ENCODE results near the gene PPP1CC. TPM values are rescaled to one million over a fixed set of nuclear protein-coding genes. Genes with fewer than 3 reads are reported as not detected.

PPP1CC gene
- total RNA-seq, 2 donors from 2014 or later, result 40.2 to 83.0 TPM

GRCh38 chr12:110689281-110690126 lies 53.2 kb downstream of the PPP1CC start:
- WGBS, 2 donors, result 11 to 22% methylated on average over 13 to 38 of the region's 38 CpGs
- Histone ChIP-seq H3K4me3 (peak overlapping the region; percentile 26 to 41), H3K4me1 (peaks cover 17% of the 10 kb centered on the region), H3K27me3 (peaks cover 0 to 6% of the 10 kb centered on the region in 2 donors), H3K27ac (peak overlapping the region in 3 of 4 donors; percentile 10 to 59 (median 43)), H3K9me3 (no peaks in the 10 kb centered on the region), H3K36me3 (replicated peaks in 1 of 2; ENCODE audit: insufficient read depth in 1 of 2, low read depth in 2 of 2) (no peaks in the 10 kb centered on the region)
- intact Hi-C loops (cut with DNase I), result no loop called here
- DNase-seq (peak; percentile 17 to 32 (median 29)), ATAC-seq (peak; percentile 53)
- TF ChIP-seq POLR2A (IDR thresholded peaks at IDR 0.05) (no peak), CTCF (IDR thresholded peaks at IDR 0.05) (no peak)

- peak within 1 kb of the TSS in 3 of 4 donors; percentile 10 to 59 (median 43) for H3K27ac ChIP-seq
- DNase-seq (peak; percentile 24 to 50 (median 38)), ATAC-seq (peak; percentile 66)
- H3K36me3 ChIP-seq (replicated peaks in 1 of 2; ENCODE audit: insufficient read depth in 1 of 2, low read depth in 2 of 2), result no peaks in the 10 kb centered on the region
- intact Hi-C loops (cut with DNase I), result no loop called here
- WGBS, 2 donors, result 0 to 7% methylated on average over 4 to 41 of the region's 64 CpGs
- TF ChIP-seq CTCF (IDR thresholded peaks at IDR 0.05), result no peak
- TF ChIP-seq POLR2A (IDR thresholded peaks at IDR 0.05), result no peak
- H3K9me3 ChIP-seq, result no peaks in the 10 kb centered on the region
- H3K27me3 ChIP-seq, result peaks cover 0 to 6% of the 10 kb centered on the region in 2 donors
- peak within 1 kb of the TSS; percentile 26 to 41 for H3K4me3 ChIP-seq
- H3K4me1 ChIP-seq, result peaks cover 13% of the 10 kb centered on the region
These were observed 54.0 kb downstream of the PPP1CC start, which contains the start of gene HVCN1 for GRCh38 chr12:110688446-110689280. Gene HVCN1 (minus strand): TSS chr12:110689115. CDS start chr12:110683245, 5,870 bp downstream.

- intact Hi-C loops (cut with DNase I), result no loop called here
- WGBS, 2 donors, result 82 to 87% methylated on average over 14 to 15 of the region's 15 CpGs
- DNase-seq (no peak), ATAC-seq (no peak)
- TF ChIP-seq CTCF (IDR thresholded peaks at IDR 0.05) (no peak), POLR2A (IDR thresholded peaks at IDR 0.05) (no peak)
- peaks cover 0 to 6% of the 10 kb centered on the region in 2 donors for H3K27me3 ChIP-seq
- peaks cover 13% of the 10 kb centered on the region for H3K4me1 ChIP-seq
- no peak overlapping the region for H3K27ac ChIP-seq
- no peaks in the 10 kb centered on the region for H3K9me3 ChIP-seq
- H3K4me3 ChIP-seq, result no peak overlapping the region
- H3K36me3 ChIP-seq (replicated peaks in 1 of 2; ENCODE audit: insufficient read depth in 1 of 2, low read depth in 2 of 2), result no peaks in the 10 kb centered on the region
These were observed 55.1 kb downstream of the PPP1CC start for GRCh38 chr12:110687396-110688169.

- Histone ChIP-seq H3K9me3 (no peaks in the 10 kb centered on the region), H3K4me1 (peaks cover 13% of the 10 kb centered on the region), H3K36me3 (replicated peaks in 1 of 2; ENCODE audit: insufficient read depth in 1 of 2, low read depth in 2 of 2) (no peaks in the 10 kb centered on the region), H3K27me3 (peaks cover 0 to 6% of the 10 kb centered on the region in 2 donors), H3K27ac (no peak overlapping the region), H3K4me3 (no peak overlapping the region)
- no peak for DNase-seq
- TF ChIP-seq POLR2A (IDR thresholded peaks at IDR 0.05) (no peak), CTCF (IDR thresholded peaks at IDR 0.05) (no peak)
- ATAC-seq, result no peak
- 78 to 84% methylated on average over 3 of the region's 3 CpGs for WGBS, 2 donors
- intact Hi-C loops (cut with DNase I), result no loop called here
These were observed 56.3 kb downstream of the PPP1CC start for GRCh38 chr12:110686294-110686903.

All from body of pancreas (tissue), 4 donors.